Gastrocnemius medialis (tissue), 4 donors: ENCODE data around the gene GJB3. TPM values are rescaled to one million over a fixed set of nuclear protein-coding genes. Genes with fewer than 3 reads are reported as not detected.

Experiments used
- ATAC-seq, 2 donors: fragments of 150-250 bp; one replicate each; pipeline ENCODE4 v1.9.1; 2016
- DNase-seq, 2 donors: peaks; one replicate each; pipeline ENCODE4 v3.0.0-alpha.2; 2019
- H3K27ac ChIP-seq, 4 donors: fragments of 200-600 bp; sonication (generic); 1 replicate in 1 of 4; 2 replicates in 3 of 4; pipeline ENCODE4 v1.5.1; 2016 to 2018; ENCODE audit warnings: mild to moderate bottlenecking in 2 of 4, moderate library complexity in 1 of 4
- H3K27me3 ChIP-seq, 3 donors: fragments of 200-600 bp; sonication (generic) in 2 of 3; 1 replicate in 1 of 3; 2 replicates in 2 of 3; pipeline versions ENCODE4 v1.5.1 to v1.6.0; 2016 to 2019; ENCODE audit warnings: mild to moderate bottlenecking in 1 of 3, moderate library complexity in 1 of 3
- H3K36me3 ChIP-seq, 2 donors: fragments of 200-600 bp; sonication (generic) in 1 of 2; one replicate each; pipeline ENCODE4 v1.5.1; 2017 to 2018
- H3K4me1 ChIP-seq, 2 donors: fragments of 200-600 bp; sonication (generic) in 1 of 2; one replicate each; pipeline ENCODE4 v1.5.1; 2016 to 2017; ENCODE audit warnings: mild to moderate bottlenecking in 2 of 2
- H3K4me3 ChIP-seq, 4 donors: fragments of 200-600 bp; sonication (generic) in 3 of 4; 1 replicate in 1 of 4; 2 replicates in 3 of 4; pipeline ENCODE4 v1.5.1; 2016 to 2019; ENCODE audit warnings: mild to moderate bottlenecking in 2 of 4
- H3K9me3 ChIP-seq, 3 donors: fragments of 200-600 bp; sonication (generic) in 2 of 3; 1 replicate in 1 of 3; 2 replicates in 2 of 3; pipeline ENCODE4 v1.5.1; 2016 to 2019
- POLR2A ChIP-seq, 2 donors: fragments of 450-650 bp; IDR thresholded peaks; one replicate each; pipeline ENCODE4 v1.6.1; 2017; ENCODE audit warnings: antibody characterized with exemption in 2 of 2, mild to moderate bottlenecking in 2 of 2, moderate library complexity in 2 of 2
- in situ Hi-C, 4 donors: fragments of 200-750 bp; cut with MboI; loops; one replicate each; pipeline versions ENCODE4 v1.15.0 to v1.8.0; 2017; ENCODE audit warnings: low sequenced_read_pairs in 4 of 4
- intact Hi-C: fragments of 100-400 bp; cut with DNase I; formaldehyde crosslinking; loops from one replicate; pipeline ENCODE4 v1.15.1; 2023; ENCODE audit warnings: low total_unique reads
- total RNA-seq, 4 donors: library from RNA; depleted of rRNA; stranded (reverse); fragments of >200 nt; gene quantifications; one replicate each; pipeline versions ENCODE4 v1.1.0 to v1.2.3, GENCODE V29; 2016
- TF ChIP-seq, protein P1 (sequence below), 5 experiments: fragments of 450-650 bp in 3 of 5; fragments of 200-600 bp in 2 of 5; sonication (generic) in 2 of 5; IDR thresholded peaks in 4 of 5; conservative IDR thresholded peaks in 1 of 5; 1 replicate in 4 of 5; 2 replicates in 1 of 5; pipeline ENCODE4 v1.5.1; 2016 to 2019; ENCODE audit warnings: antibody characterized with exemption in 5 of 5, mild to moderate bottlenecking in 3 of 5, moderate library complexity in 3 of 5

Gene GJB3
- total RNA-seq, 4 donors from 2014 or later: not detected

- Histone ChIP-seq H3K36me3 (no peaks in the 10 kb centered on the region), H3K4me3 (no peak overlapping the region), H3K27me3 (peaks cover 1 to 7% (median 6%) of the 10 kb centered on the region in 3 donors), H3K4me1 (peaks cover 3 to 5% of the 10 kb centered on the region in 2 donors), H3K27ac (peak overlapping the region in 2 of 4 donors; percentile 21 to 52), H3K9me3 (no peaks in the 10 kb centered on the region)
- TF ChIP-seq, protein P1, sequence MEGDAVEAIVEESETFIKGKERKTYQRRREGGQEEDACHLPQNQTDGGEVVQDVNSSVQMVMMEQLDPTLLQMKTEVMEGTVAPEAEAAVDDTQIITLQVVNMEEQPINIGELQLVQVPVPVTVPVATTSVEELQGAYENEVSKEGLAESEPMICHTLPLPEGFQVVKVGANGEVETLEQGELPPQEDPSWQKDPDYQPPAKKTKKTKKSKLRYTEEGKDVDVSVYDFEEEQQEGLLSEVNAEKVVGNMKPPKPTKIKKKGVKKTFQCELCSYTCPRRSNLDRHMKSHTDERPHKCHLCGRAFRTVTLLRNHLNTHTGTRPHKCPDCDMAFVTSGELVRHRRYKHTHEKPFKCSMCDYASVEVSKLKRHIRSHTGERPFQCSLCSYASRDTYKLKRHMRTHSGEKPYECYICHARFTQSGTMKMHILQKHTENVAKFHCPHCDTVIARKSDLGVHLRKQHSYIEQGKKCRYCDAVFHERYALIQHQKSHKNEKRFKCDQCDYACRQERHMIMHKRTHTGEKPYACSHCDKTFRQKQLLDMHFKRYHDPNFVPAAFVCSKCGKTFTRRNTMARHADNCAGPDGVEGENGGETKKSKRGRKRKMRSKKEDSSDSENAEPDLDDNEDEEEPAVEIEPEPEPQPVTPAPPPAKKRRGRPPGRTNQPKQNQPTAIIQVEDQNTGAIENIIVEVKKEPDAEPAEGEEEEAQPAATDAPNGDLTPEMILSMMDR (IDR thresholded peaks at IDR 0.05 in 4 of 5, conservative IDR thresholded peaks at IDR 0.05 in 1 of 5): peak in 4 of 5 experiments; percentile 14 to 24 (median 20)
- no peak for TF ChIP-seq POLR2A (IDR thresholded peaks at IDR 0.05)
- ATAC-seq (no peak), DNase-seq (no peak)
- in situ Hi-C loops (loop anchor here in 1 of 4 donors (5.0 kb wide), 1 partner anchor 65 kb away; no protein-coding TSS in a partner anchor), intact Hi-C loops (loop anchor here (2.0 to 5.0 kb wide), 2 partner anchors 65 to 80 kb away; no protein-coding TSS in a partner anchor)
Observed at GRCh38 chr1:34787461-34788420, 6.7 kb downstream of the GJB3 start.

DNA sequence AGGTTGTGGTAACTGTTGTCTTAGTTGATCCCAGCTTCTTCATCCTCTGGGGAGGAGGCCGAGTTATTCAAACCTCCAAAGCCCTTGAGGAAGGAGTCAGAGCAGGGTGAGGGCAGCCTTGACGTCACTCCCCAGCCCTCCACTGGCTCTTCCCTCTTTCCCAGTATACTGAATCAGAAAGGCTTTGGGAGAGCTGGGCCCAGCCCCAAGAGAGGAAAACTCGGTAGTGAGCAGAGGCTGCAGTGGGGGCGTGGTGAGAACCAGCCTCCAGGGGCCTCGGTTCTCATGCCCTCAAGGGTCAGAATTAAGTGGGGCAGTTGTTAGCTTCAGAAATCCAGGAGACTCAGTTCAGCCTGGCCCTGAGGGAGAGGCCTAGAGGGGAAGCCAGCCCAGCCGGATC lies 10.0 kb downstream of the GJB3 start:
- Histone ChIP-seq H3K9me3 (no peaks in the 10 kb centered on the region), H3K27me3 (peaks cover 0 to 7% (median 2%) of the 10 kb centered on the region in 3 donors), H3K4me1 (peaks cover 6 to 11% of the 10 kb centered on the region in 2 donors), H3K27ac (peak overlapping the region in 3 of 4 donors; percentile 57 to 64 (median 62)), H3K36me3 (peaks cover 0 to 10% of the 10 kb centered on the region in 2 donors), H3K4me3 (no peak overlapping the region)
- TF ChIP-seq, protein P1 (IDR thresholded peaks at IDR 0.05 in 4 of 5, conservative IDR thresholded peaks at IDR 0.05 in 1 of 5): no peak
- no peak for TF ChIP-seq POLR2A (IDR thresholded peaks at IDR 0.05)
- ATAC-seq: peak; percentile 34 to 51
- in situ Hi-C loops (no loop called here), intact Hi-C loops (loop anchor here (5.0 kb wide), 1 partner anchor 46 kb away; no protein-coding TSS in a partner anchor)
- peak; percentile 16 to 31 for DNase-seq

DNA sequence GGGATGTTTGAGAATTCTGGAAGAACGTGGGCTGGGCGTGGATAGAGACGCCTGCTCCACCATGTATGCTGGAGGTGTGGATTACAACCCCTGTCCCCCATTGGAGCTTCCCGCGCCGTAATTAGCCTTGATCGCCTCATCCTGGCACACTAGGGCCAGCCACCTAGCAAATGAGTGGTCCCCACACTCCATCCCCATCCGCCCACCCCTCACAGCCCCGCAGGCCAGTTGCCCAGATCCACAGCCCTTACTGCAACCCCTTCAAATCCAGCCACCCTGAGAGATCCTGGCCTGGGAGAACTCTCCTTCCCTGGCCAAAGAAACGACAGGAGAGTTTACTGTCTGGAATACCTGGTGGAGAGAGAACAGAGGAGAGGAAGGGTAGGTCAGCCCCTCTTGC lies 11.4 kb downstream of the GJB3 start:
- Histone ChIP-seq H3K4me1 (peaks cover 3 to 11% of the 10 kb centered on the region in 2 donors), H3K4me3 (peak overlapping the region; percentile 47 to 62 (median 55)), H3K36me3 (peaks cover 0 to 10% of the 10 kb centered on the region in 2 donors), H3K27me3 (peaks cover 0 to 7% (median 2%) of the 10 kb centered on the region in 3 donors), H3K27ac (peak overlapping the region; percentile 56 to 79 (median 78)), H3K9me3 (no peaks in the 10 kb centered on the region)
- ATAC-seq: no peak
- TF ChIP-seq, protein P1 (IDR thresholded peaks at IDR 0.05 in 4 of 5, conservative IDR thresholded peaks at IDR 0.05 in 1 of 5): no peak
- TF ChIP-seq POLR2A (IDR thresholded peaks at IDR 0.05): no peak
- no peak for DNase-seq
- in situ Hi-C loops (no loop called here), intact Hi-C loops (loop anchor here (5.0 kb wide), 1 partner anchor 45 kb away; no protein-coding TSS in a partner anchor)

DNA sequence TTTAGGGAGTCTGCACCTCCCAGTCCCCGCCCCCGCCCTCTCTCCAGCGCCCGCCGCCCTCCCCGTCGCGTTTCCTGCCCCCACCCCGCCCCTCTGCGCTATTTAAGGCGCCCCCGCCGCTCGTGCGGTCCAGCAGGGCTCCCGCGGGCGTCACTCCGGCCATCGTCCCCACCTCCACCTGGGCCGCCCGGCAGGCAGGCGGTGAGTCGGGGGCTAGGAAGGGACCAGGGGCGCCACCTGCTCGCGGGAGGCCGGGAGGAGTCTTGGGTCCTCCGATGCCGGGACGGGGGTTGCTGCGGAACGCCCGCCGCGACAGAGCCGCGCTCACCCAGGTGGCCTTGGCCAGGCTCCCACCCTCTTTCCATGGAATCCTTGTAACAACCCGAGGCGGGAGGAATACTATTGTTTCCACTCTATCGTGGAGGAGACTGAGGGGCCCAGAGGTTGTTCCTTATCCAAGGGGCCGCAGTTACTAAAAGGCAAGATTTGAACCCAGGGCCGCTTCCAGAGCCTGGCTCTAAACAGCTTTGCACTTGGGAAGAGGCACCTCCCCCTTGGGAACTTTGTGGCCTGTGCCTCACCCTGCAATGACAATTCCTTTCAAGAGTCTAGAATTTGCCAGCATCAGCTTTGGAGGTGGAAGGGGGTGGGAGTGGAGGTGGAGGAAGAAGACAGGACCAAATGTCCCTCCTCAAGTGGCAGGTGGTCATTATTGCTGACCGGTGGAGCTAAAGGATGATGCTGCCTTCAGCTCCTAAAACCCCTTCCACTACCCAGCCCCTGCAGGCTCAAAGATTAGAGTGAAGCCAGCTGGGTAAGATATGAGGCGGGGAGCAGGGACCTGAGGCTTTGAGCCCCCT lies 12.1 kb downstream of the GJB3 start, which contains the start of gene GJA4:
GJA4 (plus strand) TSS at position 132 of the 860 bp plus-strand sequence. CDS start 1,215 bp downstream, outside the sequence.
- intact Hi-C loops (loop anchor here (5.0 kb wide), 1 partner anchor 44 kb away; no protein-coding TSS in a partner anchor), in situ Hi-C loops (no loop called here)
- ATAC-seq: no peak

More for the DNA sequence above, 12.1 kb downstream of the GJB3 start, which contains the start of gene GJA4:
- peak within 1 kb of the TSS; percentile 65 to 79 (median 78) for H3K27ac ChIP-seq
- TF ChIP-seq POLR2A (IDR thresholded peaks at IDR 0.05): peak in 1 of 2 donors; percentile 42
- TF ChIP-seq, protein P1 (IDR thresholded peaks at IDR 0.05 in 4 of 5, conservative IDR thresholded peaks at IDR 0.05 in 1 of 5): no peak
- H3K4me1 ChIP-seq: peaks cover 3 to 11% of the 10 kb centered on the region in 2 donors
- no peaks in the 10 kb centered on the region for H3K9me3 ChIP-seq
- H3K27me3 ChIP-seq: peaks cover 0 to 7% (median 2%) of the 10 kb centered on the region in 3 donors
- no peak for DNase-seq
- H3K4me3 ChIP-seq: peak within 1 kb of the TSS; percentile 47 to 62 (median 55)
- peaks cover 0 to 10% of the 10 kb centered on the region in 2 donors for H3K36me3 ChIP-seq
